Suprapubic skin (tissue), 3 donors: Measurements from ENCODE around the gene MYOM1.

Source experiments
- CTCF ChIP-seq, 2 donors: fragments of 200-600 bp in 1 of 2; fragments of 450-650 bp in 1 of 2; sonication (generic) in 1 of 2; IDR thresholded peaks; one replicate each; pipeline ENCODE4 v1.5.1; 2016 to 2019; ENCODE audit warnings: antibody characterized with exemption in 2 of 2, mild to moderate bottlenecking in 1 of 2, moderate library complexity in 1 of 2
- POLR2AphosphoS5 ChIP-seq, 3 donors: sonication (generic); formaldehyde crosslinking; IDR thresholded peaks; one replicate each; pipeline ENCODE4 v1.6.1; 2017; ENCODE audit warnings: antibody characterized with exemption in 3 of 3

GRCh38 chr18:3056311-3056710, 163.5 kb downstream of the MYOM1 start:
- TF ChIP-seq CTCF (IDR thresholded peaks at IDR 0.05) (no peak), POLR2AphosphoS5 (IDR thresholded peaks at IDR 0.05) (no peak)
